ENCODE results near the gene CENPT.

DNA sequence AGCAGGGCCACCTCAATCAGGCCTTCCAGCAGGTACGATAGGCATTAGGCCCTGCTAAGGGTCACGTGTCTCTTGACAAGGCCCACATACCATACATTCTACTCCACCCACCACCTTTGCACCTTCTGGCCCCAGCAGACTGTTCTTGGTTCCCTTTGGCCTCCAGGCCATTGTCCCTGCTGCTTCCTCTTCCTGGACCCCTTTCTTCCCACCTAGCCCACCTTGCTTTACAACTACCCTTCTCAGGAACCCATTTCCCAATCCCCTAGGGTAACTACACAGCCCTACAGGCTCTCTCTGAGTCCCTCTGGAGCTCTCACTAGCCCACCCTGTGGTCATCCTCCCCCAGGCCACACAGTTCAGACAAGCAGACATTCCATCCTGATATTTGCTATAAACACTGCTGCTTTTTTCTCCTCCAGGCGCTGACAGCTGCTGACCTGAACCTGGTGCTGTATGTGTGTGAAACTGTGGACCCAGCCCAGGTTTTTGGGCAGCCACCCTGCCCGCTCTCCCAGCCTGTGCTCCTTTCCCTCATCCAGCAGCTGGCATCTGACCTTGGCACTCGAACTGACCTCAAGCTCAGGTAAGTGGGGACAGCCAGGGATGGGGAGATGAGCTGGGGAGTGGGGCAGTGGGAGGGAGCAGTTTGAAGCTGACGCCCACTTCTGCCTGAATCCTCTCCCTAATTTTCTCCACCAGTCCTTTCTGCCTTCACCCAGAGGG lies 35.8 kb upstream of the CENPT start:
- no peak for TF ChIP-seq POLR2A (IDR thresholded peaks at IDR 0.05)
- TF ChIP-seq CTCF (IDR thresholded peaks at IDR 0.05) = peak in 1 of 6 experiments; percentile 88

Data from thyroid gland (tissue), 4 donors.